ENCODE measurements around the gene AAMDC.
"Not testable (repeated sequence)": the region's sequence is repeated elsewhere in the genome, so short reads cannot be mapped to it uniquely, and the experiment has no call there.

Gene AAMDC

DNA sequence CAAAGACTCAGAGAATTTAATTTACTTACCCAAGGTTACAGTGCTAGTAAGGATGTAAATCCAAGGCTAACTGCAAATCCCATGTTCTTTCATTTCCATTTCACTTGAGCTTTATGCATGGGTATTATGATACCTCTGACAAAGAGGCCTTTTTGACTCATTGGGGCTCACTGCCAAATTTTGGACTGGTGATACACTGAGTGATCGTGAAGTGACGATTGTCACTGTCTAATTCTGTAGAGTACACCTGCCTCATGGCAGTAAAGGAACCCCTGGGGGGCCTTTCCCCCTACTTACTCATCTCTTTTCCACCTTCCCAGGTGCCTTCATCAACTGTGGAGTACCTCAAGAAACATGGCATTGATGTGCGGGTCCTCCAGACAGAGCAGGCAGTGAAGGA, 50.9 kb downstream of the AAMDC start:
- Mint-ChIP-seq H3K27me3 (ENCODE audit: low read depth) (no peaks in the 10 kb centered on the region), H3K36me3 (ENCODE audit: low read depth) (peaks cover 43% of the 10 kb centered on the region), H3K4me1 (no peaks in the 10 kb centered on the region), H3K27ac (no peak overlapping the region), H3K4me3 (no peak overlapping the region), H3K9me3 (no peaks in the 10 kb centered on the region)
- TF ChIP-seq, protein P1, sequence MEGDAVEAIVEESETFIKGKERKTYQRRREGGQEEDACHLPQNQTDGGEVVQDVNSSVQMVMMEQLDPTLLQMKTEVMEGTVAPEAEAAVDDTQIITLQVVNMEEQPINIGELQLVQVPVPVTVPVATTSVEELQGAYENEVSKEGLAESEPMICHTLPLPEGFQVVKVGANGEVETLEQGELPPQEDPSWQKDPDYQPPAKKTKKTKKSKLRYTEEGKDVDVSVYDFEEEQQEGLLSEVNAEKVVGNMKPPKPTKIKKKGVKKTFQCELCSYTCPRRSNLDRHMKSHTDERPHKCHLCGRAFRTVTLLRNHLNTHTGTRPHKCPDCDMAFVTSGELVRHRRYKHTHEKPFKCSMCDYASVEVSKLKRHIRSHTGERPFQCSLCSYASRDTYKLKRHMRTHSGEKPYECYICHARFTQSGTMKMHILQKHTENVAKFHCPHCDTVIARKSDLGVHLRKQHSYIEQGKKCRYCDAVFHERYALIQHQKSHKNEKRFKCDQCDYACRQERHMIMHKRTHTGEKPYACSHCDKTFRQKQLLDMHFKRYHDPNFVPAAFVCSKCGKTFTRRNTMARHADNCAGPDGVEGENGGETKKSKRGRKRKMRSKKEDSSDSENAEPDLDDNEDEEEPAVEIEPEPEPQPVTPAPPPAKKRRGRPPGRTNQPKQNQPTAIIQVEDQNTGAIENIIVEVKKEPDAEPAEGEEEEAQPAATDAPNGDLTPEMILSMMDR (IDR thresholded peaks at IDR 0.05; ENCODE audit: unreplicated experiment in 3 of 3) = no peak

DNA sequence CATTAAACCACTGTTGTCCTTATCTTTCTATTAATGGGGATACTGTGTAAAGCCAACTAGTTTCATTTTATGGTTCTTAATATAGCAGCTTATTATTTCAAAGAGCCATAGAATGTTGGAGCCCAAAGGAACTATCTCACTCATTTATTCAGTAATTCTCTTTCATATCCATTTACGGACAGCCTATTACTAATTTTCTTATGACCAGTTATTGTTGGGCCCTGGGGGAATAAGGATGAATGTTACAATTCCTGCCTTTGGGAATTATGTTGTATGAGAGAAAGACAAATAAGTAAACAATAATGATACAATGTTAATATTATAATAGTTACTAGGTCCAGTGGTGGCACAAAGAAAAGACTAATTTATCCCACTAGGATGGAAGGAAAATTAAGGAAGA, 52.4 kb downstream of the AAMDC start:
- Mint-ChIP-seq H3K9me3 (no peaks in the 10 kb centered on the region), H3K27ac (no peak overlapping the region), H3K4me1 (peaks cover 2% of the 10 kb centered on the region), H3K27me3 (ENCODE audit: low read depth) (no peaks in the 10 kb centered on the region), H3K4me3 (no peak overlapping the region), H3K36me3 (ENCODE audit: low read depth) (peaks cover 34% of the 10 kb centered on the region)
- TF ChIP-seq, protein P1 (IDR thresholded peaks at IDR 0.05; ENCODE audit: unreplicated experiment in 3 of 3) = no peak

DNA sequence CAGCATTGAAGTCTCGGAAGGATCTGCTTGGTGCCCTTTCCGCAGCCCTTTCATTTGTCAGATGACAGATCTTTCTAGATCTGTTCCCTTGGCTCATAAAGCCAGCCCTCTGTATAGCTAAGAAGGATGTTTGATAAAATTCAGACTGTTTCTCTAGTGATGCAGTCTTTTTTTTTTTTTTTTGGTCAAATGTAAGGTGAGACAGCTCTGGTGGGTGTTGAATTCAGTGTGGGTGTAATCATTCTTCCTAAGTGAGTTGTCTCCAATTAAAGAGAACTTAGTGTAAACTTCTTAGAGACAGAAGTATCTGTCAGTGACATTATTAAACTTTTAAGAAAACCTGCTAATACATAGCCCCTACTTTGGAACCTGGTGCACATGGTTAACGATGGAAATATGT, 53.3 kb downstream of the AAMDC start:
- no peak overlapping the region for H3K4me3 Mint-ChIP-seq
- peaks cover 4% of the 10 kb centered on the region for H3K4me1 Mint-ChIP-seq
- no peak overlapping the region for H3K27ac Mint-ChIP-seq
- TF ChIP-seq, protein P1 (IDR thresholded peaks at IDR 0.05; ENCODE audit: unreplicated experiment in 3 of 3) = no peak
- H3K36me3 Mint-ChIP-seq (ENCODE audit: low read depth) = peaks cover 31% of the 10 kb centered on the region
- no peaks in the 10 kb centered on the region for H3K27me3 Mint-ChIP-seq (ENCODE audit: low read depth)
- no peaks in the 10 kb centered on the region for H3K9me3 Mint-ChIP-seq

DNA sequence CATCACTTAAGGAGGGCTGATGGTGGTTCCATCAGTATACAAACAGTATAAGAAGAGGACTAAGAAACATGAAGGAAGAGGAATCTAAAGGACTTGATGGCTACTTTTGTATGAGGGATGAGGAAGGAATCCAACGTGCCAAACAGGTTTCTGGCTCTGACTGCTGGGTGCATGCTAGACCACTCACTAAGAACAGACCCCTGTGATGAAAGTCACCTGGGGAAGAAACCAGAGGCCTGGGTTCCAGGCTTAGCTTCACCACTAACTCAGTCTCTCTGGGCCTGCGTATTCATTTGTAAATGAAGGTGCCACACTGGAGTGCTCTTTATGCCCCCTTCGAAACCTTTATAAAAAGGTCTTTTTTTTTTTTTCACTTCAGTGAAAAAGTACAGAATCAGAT, 55.1 kb downstream of the AAMDC start:
- H3K27ac Mint-ChIP-seq = no peak overlapping the region
- H3K27me3 Mint-ChIP-seq (ENCODE audit: low read depth) = no peaks in the 10 kb centered on the region
- no peaks in the 10 kb centered on the region for H3K9me3 Mint-ChIP-seq
- no peak overlapping the region for H3K4me3 Mint-ChIP-seq
- peaks cover 33% of the 10 kb centered on the region for H3K36me3 Mint-ChIP-seq (ENCODE audit: low read depth)
- TF ChIP-seq, protein P1 (IDR thresholded peaks at IDR 0.05; ENCODE audit: unreplicated experiment in 3 of 3) = no peak
- H3K4me1 Mint-ChIP-seq = peaks cover 4% of the 10 kb centered on the region

DNA sequence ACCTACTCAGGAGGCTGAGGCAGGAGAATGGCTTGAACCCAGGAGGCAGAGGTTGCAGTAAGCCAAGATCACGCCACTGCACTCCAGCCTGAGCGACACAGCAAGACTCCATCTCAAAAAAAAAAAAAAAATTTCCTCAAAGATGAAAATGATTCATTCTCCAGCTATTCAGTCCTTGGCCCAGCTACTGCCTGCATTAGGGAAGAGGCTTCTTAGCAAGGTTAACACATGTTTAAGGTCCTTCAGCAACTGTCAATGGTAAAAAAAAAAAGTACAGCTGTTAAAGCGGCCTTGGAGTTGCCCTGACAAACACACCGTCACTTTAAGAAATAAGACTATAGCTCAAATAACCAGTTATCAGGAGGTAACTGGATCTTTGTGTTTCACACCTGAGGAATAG, 57.3 kb downstream of the AAMDC start:
- peaks cover 29% of the 10 kb centered on the region for H3K36me3 Mint-ChIP-seq (ENCODE audit: low read depth)
- H3K9me3 Mint-ChIP-seq; H3K4me1 Mint-ChIP-seq; H3K4me3 Mint-ChIP-seq; H3K27ac Mint-ChIP-seq; H3K27me3 Mint-ChIP-seq (ENCODE audit: low read depth): not testable (repeated sequence)

DNA sequence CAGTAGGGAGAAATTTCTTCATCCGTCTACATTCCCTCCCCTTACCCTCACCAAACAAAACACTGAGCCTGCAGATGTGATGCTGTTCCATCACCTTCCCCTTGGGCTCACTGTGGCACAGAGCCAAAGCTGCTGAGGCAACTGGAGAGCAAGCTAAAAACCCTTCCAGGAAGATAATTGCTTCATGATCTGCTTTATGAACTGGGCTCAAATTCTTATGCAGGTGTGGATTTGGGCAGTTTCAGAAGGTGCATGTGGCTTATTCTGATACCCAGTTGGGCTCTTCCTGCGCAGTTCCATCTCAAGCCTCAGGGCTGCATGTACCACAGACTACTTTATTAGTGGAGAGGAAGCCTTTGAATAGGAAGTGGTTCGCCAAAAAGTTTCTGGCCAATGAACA, 58.3 kb downstream of the AAMDC start:
- TF ChIP-seq, protein P1 (IDR thresholded peaks at IDR 0.05; ENCODE audit: unreplicated experiment in 3 of 3) = no peak
- H3K27ac Mint-ChIP-seq = no peak overlapping the region
- H3K36me3 Mint-ChIP-seq (ENCODE audit: low read depth) = peaks cover 38% of the 10 kb centered on the region
- no peak overlapping the region for H3K4me3 Mint-ChIP-seq
- no peaks in the 10 kb centered on the region for H3K27me3 Mint-ChIP-seq (ENCODE audit: low read depth)
- H3K9me3 Mint-ChIP-seq = no peaks in the 10 kb centered on the region
- H3K4me1 Mint-ChIP-seq = peaks cover 4% of the 10 kb centered on the region

Measured in nephron (organoid).